K562 (cell line): ENCODE data around the gene LMBRD1. TPM values are rescaled to one million over a fixed set of nuclear protein-coding genes. Genes with fewer than 3 reads are reported as not detected.

Source experiments
- ARNT ChIP-seq, 2 experiments: fragments of 450-650 bp; IDR thresholded peaks; 2 replicates each; pipeline ENCODE4 v1.6.1; 2016; ENCODE audit warnings: mild to moderate bottlenecking in 1 of 2
- CBFA2T2 ChIP-seq: fragments of 450-650 bp; conservative IDR thresholded peaks from 2 replicates; pipeline ENCODE4 v1.6.1; 2017; ENCODE audit warnings: mild to moderate bottlenecking
- CREM ChIP-seq: IDR thresholded peaks from 2 replicates; pipeline ENCODE4 v1.6.1; 2014; ENCODE audit warnings: antibody characterized with exemption, low read depth
- DMBX1 ChIP-seq: fragments of 250-450 bp; sonication (Bioruptor Pico); IDR thresholded peaks from 2 replicates; pipeline ENCODE4 v1.8.0; 2022; ENCODE audit warnings: inconsistent platforms, mild to moderate bottlenecking, moderate library complexity, borderline replicate concordance
- DPF2 ChIP-seq: fragments of 450-650 bp; IDR thresholded peaks from 2 replicates; pipeline ENCODE4 v1.6.1; 2016
- EP300 ChIP-seq: IDR thresholded peaks from 2 replicates; pipeline ENCODE4 v1.6.1; 2012; ENCODE audit warnings: low read length, improper control_type of control experiment
- EZH2 ChIP-seq: IDR thresholded peaks from 2 replicates; pipeline ENCODE4 v1.6.1; 2012; ENCODE audit warnings: low read depth, mild to moderate bottlenecking, inconsistent platforms, low read length, borderline replicate concordance
- FOXA1 ChIP-seq: fragments of 450-650 bp; IDR thresholded peaks from 2 replicates; pipeline ENCODE4 v1.6.1; 2016; ENCODE audit warnings: mild to moderate bottlenecking, borderline replicate concordance
- GABPB1 ChIP-seq: sonication (generic); formaldehyde crosslinking; IDR thresholded peaks from 2 replicates; pipeline ENCODE4 v1.8.0; 2022; ENCODE audit warnings: mild to moderate bottlenecking, missing genetic modification reagents
- HDAC1 ChIP-seq, 2 experiments: fragments of 450-650 bp; IDR thresholded peaks; 2 replicates each; pipeline ENCODE4 v1.6.1; 2016 to 2017; ENCODE audit warnings: inconsistent platforms in 1 of 2, mild to moderate bottlenecking in 1 of 2, moderate library complexity in 1 of 2
- KDM4B ChIP-seq, 2 experiments: fragments of 450-650 bp in 1 of 2; sonication (generic) in 1 of 2; IDR thresholded peaks; 2 replicates each; pipeline ENCODE4 v1.6.1; 2016 to 2017; ENCODE audit warnings: borderline replicate concordance in 2 of 2, antibody characterized with exemption in 1 of 2, low read depth in 1 of 2, mild to moderate bottlenecking in 1 of 2
- KLF16 ChIP-seq: IDR thresholded peaks from 2 replicates; pipeline ENCODE4 v1.6.1; 2016; ENCODE audit warnings: antibody characterized with exemption
- MBD2 ChIP-seq: sonication (generic); IDR thresholded peaks from 2 replicates; pipeline ENCODE4 v1.6.1; 2016; ENCODE audit warnings: low read depth, borderline replicate concordance
- MEIS2 ChIP-seq: fragments of 450-650 bp; IDR thresholded peaks from 2 replicates; pipeline ENCODE4 v1.6.1; 2014; ENCODE audit warnings: mild to moderate bottlenecking; ENCODE audit not compliant: partially characterized antibody
- MTA2 ChIP-seq: fragments of 450-650 bp; IDR thresholded peaks from 2 replicates; pipeline ENCODE4 v1.6.1; 2016; ENCODE audit warnings: low read depth
- MYNN ChIP-seq, 2 experiments: sonication (generic); formaldehyde crosslinking in 1 of 2; IDR thresholded peaks; 2 replicates each; pipeline versions ENCODE4 v1.5.0 to v1.6.1; 2016 to 2020; ENCODE audit warnings: antibody characterized with exemption in 1 of 2, missing genetic modification reagents in 1 of 2
- NR2C1 ChIP-seq, 2 experiments: fragments of 450-650 bp; IDR thresholded peaks; 2 replicates each; pipeline ENCODE4 v1.6.1; 2017; ENCODE audit warnings: mild to moderate bottlenecking in 2 of 2, antibody characterized with exemption in 1 of 2, inconsistent platforms in 1 of 2, missing compliant biosample characterization in 1 of 2, missing genetic modification characterization in 1 of 2
- PBX2 ChIP-seq, 2 experiments: IDR thresholded peaks in 1 of 2; conservative IDR thresholded peaks in 1 of 2; 2 replicates each; pipeline ENCODE4 v1.6.1; 2016; ENCODE audit warnings: low read depth in 2 of 2, mild to moderate bottlenecking in 1 of 2, missing compliant biosample characterization in 1 of 2, missing genetic modification characterization in 1 of 2, moderate library complexity in 1 of 2
- PKNOX1 ChIP-seq: fragments of 450-650 bp; IDR thresholded peaks from 2 replicates; pipeline ENCODE4 v1.6.1; 2016
- POLR2AphosphoS5 ChIP-seq: IDR thresholded peaks from 2 replicates; pipeline ENCODE4 v1.6.1; 2011; ENCODE audit warnings: mild to moderate bottlenecking, low read depth, low read length, moderate library complexity; ENCODE audit not compliant: control insufficient read depth, insufficient read depth
- SMAD4 ChIP-seq: fragments of 250-450 bp; sonication (Bioruptor Pico); conservative IDR thresholded peaks from 2 replicates; pipeline ENCODE4 v1.8.0; 2021; ENCODE audit warnings: inconsistent platforms, mild to moderate bottlenecking, moderate library complexity
- TAL1 ChIP-seq: fragments of 450-650 bp; IDR thresholded peaks from 2 replicates; pipeline ENCODE4 v1.6.1; 2016; ENCODE audit warnings: mild to moderate bottlenecking
- UBTF ChIP-seq, 2 experiments: IDR thresholded peaks; 2 replicates each; pipeline ENCODE4 v1.6.1; 2012; ENCODE audit warnings: improper control_type of control experiment in 2 of 2, low read depth in 2 of 2, low read length in 2 of 2, borderline replicate concordance in 1 of 2
- ZNF445 ChIP-seq: fragments of 250-450 bp; sonication (Bioruptor Pico); IDR thresholded peaks from 2 replicates; pipeline ENCODE4 v1.4.0; 2020; ENCODE audit warnings: low read depth, mild to moderate bottlenecking, moderate library complexity
- polyA plus RNA-seq, 8 experiments: library from polyadenylated mRNA; depleted of rRNA in 4 of 8; stranded (reverse) in 5 of 8; unstranded in 3 of 8; fragments of >200 nt; fragmentation: Nextera tagmentation in 2 of 8; fragmentation: Illumina TruSeq in 1 of 8; extraction: Ambion mirVana in 2 of 8; extraction: Trizol in 1 of 8; gene quantifications; 2 replicates each; pipeline versions ENCODE4 v1.2.1 to v1.2.3, GENCODE V29; 2011 to 2014; ENCODE audit warnings: inconsistent platforms in 1 of 8, missing spikeins in 1 of 8
- total RNA-seq, 7 experiments: library from RNA; depleted of rRNA in 6 of 7; stranded (reverse); fragments of >200 nt in 6 of 7; fragmentation: Illumina TruSeq in 2 of 7; extraction: Trizol in 2 of 7; gene quantifications; 2 replicates each; pipeline versions ENCODE4 v1.2.1 to v1.2.3, GENCODE V29; 2011 to 2021; ENCODE audit warnings: low replicate concordance in 1 of 7

Gene LMBRD1
- total and polyA plus RNA-seq, 9 of the 15 experiments (the other 6 are each of a cell fraction or from before 2014, with no cell fraction given): 14.0 to 85.2 (median 26.5) TPM

- TF ChIP-seq EP300 (peak; percentile 91; the same call in 1 of the 2 replicates), MTA2 (peak; percentile 74), MBD2 (peak; percentile 35; the same call in 1 of the 2 replicates), FOXA1 (peak; percentile 67), DPF2 (peak; percentile 85), KDM4B (IDR thresholded peaks at IDR 0.05; ENCODE audit: borderline replicate concordance in 2 of 2, low read depth in 1 of 2) (no peak), PBX2 (CRISPR knock-in tag; IDR thresholded peaks at IDR 0.05; ENCODE audit: low read depth) (no peak), PBX2 (tag; conservative IDR thresholded peaks at IDR 0.05; ENCODE audit: low read depth) (peak; percentile 39; the same call in 1 of the 2 replicates), DMBX1 (CRISPR knock-in tag) (0 out of 2 replicates have a peak, but pooled peaks have one; percentile 43), MEIS2 (peak; percentile 77), UBTF (IDR thresholded peaks at IDR 0.05; ENCODE audit: borderline replicate concordance in 1 of 2, low read depth in 2 of 2, low read length in 2 of 2) (no peak), MYNN (IDR thresholded peaks at IDR 0.05) (peak; percentile 62; the same call in 1 of the 2 replicates), MYNN (CRISPR knock-in tag; IDR thresholded peaks at IDR 0.05) (no peak), GABPB1 (CRISPR knock-in tag) (no peak), KLF16 (peak; percentile 90), POLR2AphosphoS5 (peak; percentile 81), SMAD4 (CRISPR knock-in tag) (peak; percentile 75), ZNF445 (0 out of 2 replicates have a peak, but pooled peaks have one; percentile 19), TAL1 (peak; percentile 84), HDAC1 (IDR thresholded peaks at IDR 0.05) (peak; percentile 65 to 95; a peak in 3 of 4 replicates), ARNT (IDR thresholded peaks at IDR 0.05) (peak in 1 of 2 experiments; percentile 81; a peak in 3 of 4 replicates), CREM (peak; percentile 37; the same call in 1 of the 2 replicates), EZH2 (no peak), CBFA2T2 (peak; percentile 94), PKNOX1 (peak; percentile 13; the same call in 1 of the 2 replicates), NR2C1 (IDR thresholded peaks at IDR 0.05) (peak; percentile 64), NR2C1 (tag; IDR thresholded peaks at IDR 0.05) (peak; percentile 64)
Observed at GRCh38 chr6:69758214-69758613, 38.6 kb downstream of the LMBRD1 start (continued).
